ENCODE data around the gene OR52D1. TPM values are rescaled to one million over a fixed set of nuclear protein-coding genes. Genes with fewer than 3 reads are reported as not detected.

Gene OR52D1
- total RNA-seq, 1 experiment from 2014 or later, result not detected

DNA sequence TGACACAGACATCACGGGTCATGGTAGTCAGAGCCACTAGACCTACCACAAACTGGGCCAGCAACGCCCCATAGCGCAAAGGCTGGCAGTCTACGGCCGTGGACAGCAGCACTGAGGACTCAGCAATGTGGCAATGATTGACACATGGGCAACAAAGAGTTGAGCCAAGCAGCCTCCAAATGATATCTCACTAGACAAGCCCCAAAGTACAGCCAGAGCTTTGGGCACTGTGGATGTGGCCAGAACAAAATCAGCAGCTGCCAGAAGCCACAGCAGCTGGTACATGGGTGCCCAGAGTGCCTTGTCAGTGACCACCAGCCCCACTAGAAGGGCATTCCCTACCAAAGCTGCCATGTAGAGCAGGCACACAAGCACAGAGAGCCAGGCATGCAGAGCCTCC is 39.2 kb downstream of the OR52D1 start:
- Histone ChIP-seq H2BK120ac (ENCODE audit: low read depth, low read length, poor library complexity, severe bottlenecking) (no peak overlapping the region), H2BK20ac (ENCODE audit: low read depth, low read length, poor library complexity, severe bottlenecking) (no peak overlapping the region), H3K9me3 (ENCODE audit: control insufficient read depth, low read depth, low read length) (no peaks in the 10 kb centered on the region), H4K5ac (ENCODE audit: insufficient read length, low read depth, low read length) (peak overlapping the region; percentile 58), H3K4me1 (ENCODE audit: insufficient read depth, low read length) (no peaks in the 10 kb centered on the region; the same call in 1 of the 2 replicates), H4K20me1 (ENCODE audit: control insufficient read depth, insufficient read depth, insufficient read length) (no peaks in the 10 kb centered on the region), H3K18ac (ENCODE audit: insufficient read length, low read depth, low read length) (peak overlapping the region; percentile 39), H2AK5ac (ENCODE audit: insufficient read length, low read length) (no peak overlapping the region), H2AFZ (ENCODE audit: low read length) (no peak overlapping the region), H3K79me1 (ENCODE audit: insufficient read depth, low read depth, low read length, poor library complexity, severe bottlenecking) (no peaks in the 10 kb centered on the region), H4K8ac (replicated peaks; ENCODE audit: insufficient read length, low read depth, low read length) (no peak overlapping the region), H3K56ac (ENCODE audit: insufficient read length, low read depth, low read length) (no peak overlapping the region), H3K79me2 (ENCODE audit: insufficient read depth, low read length) (no peaks in the 10 kb centered on the region), H3K23me2 (ENCODE audit: insufficient read length, low read depth, low read length, poor library complexity, severe bottlenecking) (no peaks in the 10 kb centered on the region), H2BK12ac (ENCODE audit: insufficient read length, low read depth, low read length) (no peak overlapping the region), H3T11ph (ENCODE audit: low read length) (no peak overlapping the region), H2BK15ac (ENCODE audit: low read depth, low read length) (no peak overlapping the region), H4K91ac (ENCODE audit: insufficient read length, low read depth, low read length) (no peak overlapping the region), H3K23ac (ENCODE audit: insufficient read length, low read depth, low read length) (no peak overlapping the region), H3K4me2 (ENCODE audit: insufficient read depth, insufficient read length, low read length) (no peak overlapping the region), H3K14ac (ENCODE audit: insufficient read depth, low read length) (peak overlapping the region; percentile 41; the same call in 1 of the 2 replicates), H3K9ac (ENCODE audit: extremely low read depth, insufficient read length, low read length) (no peak overlapping the region), H3K4ac (ENCODE audit: low read depth, low read length) (no peak overlapping the region; the same call in 1 of the 2 replicates), H3K27ac (ENCODE audit: insufficient read length, low read depth, low read length) (no peak overlapping the region), H3K27me3 (ENCODE audit: insufficient read depth, low read length) (no peaks in the 10 kb centered on the region), H2BK5ac (ENCODE audit: insufficient read length, low read length) (no peak overlapping the region)
- no peak for DNase-seq
- Mint-ChIP-seq H3K4me1 (peaks cover 12 to 14% of the 10 kb centered on the region in 2 experiments), H3K27me3 (ENCODE audit: low read depth) (peaks cover 35% of the 10 kb centered on the region), H3K27ac (no peak overlapping the region), H3K36me3 (ENCODE audit: insufficient read depth in 1 of 3, low read depth in 3 of 3) (no peaks in the 10 kb centered on the region), H3K4me3 (no peak overlapping the region), H3K9me3 (no peaks in the 10 kb centered on the region)
- no CpG with 5 or more reads among the region's 5 CpGs for WGBS (ENCODE audit: extremely low coverage, insufficient read length, low lambda C conversion rate)
- no peak for TF ChIP-seq CTCF (conservative IDR thresholded peaks at IDR 0.05)
